ENCODE measurements around the gene GNG4. TPM values are rescaled to one million over a fixed set of nuclear protein-coding genes. Genes with fewer than 3 reads are reported as not detected.
"Not testable (repeated sequence)": the region's sequence is repeated elsewhere in the genome, so short reads cannot be mapped to it uniquely, and the experiment has no call there.

GNG4 gene
- total and polyA plus RNA-seq, 2 of the 4 experiments (the other 2 are of a cell fraction) = 0.18 to 0.29 TPM

DNA sequence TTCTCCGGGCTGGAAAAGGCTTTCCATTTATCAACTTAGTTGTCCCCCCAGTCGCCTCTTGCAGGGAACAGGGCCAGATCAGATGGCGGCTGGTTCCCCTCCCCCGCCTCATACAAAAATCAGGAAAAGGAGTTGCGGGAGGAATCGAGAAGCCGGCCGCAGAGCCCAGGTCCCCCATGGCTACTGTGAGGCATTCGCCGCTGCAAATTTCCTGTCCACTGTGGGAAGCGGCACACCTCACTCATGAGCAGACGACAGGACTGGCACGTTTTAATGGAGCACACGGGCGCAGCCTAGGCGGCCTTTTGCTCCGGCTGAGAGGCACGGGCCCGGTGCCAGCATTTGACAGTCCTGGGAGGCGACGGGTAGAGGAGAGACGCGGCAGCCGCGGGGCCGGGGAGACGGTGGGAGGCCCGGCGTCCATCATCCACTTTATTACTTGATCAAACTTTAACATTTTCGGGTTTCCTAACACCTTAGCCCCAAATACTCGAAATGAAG lies 1.1 kb downstream of the GNG4 start:
- Histone ChIP-seq H4K91ac (ENCODE audit: insufficient read depth, low read depth, low read length) (no peak overlapping the region), H3K4ac (ENCODE audit: low read depth, low read length) (no peak overlapping the region), H3K14ac (replicated peaks; ENCODE audit: low read depth, low read length) (no peak overlapping the region), H4K5ac (ENCODE audit: low read depth, low read length) (no peak overlapping the region), H4K8ac (ENCODE audit: low read depth in 2 of 2, low read length in 2 of 2) (no peak overlapping the region), H3K36me3 (ENCODE audit: control insufficient read depth, insufficient read depth, low read length) (no peaks in the 10 kb centered on the region), H3K9ac (ENCODE audit: low read depth, low read length) (no peak overlapping the region), H3K4me1 (ENCODE audit: control insufficient read depth, insufficient read depth, low read length) (no peaks in the 10 kb centered on the region), H2BK5ac (ENCODE audit: low read depth, low read length, poor library complexity, severe bottlenecking) (no peak overlapping the region), H4K20me1 (ENCODE audit: insufficient read depth, low read length) (0 out of 2 replicates have a peak, but pooled peaks cover 3% of the 10 kb centered on the region), H2BK20ac (ENCODE audit: low read depth, low read length) (no peak overlapping the region), H2BK120ac (ENCODE audit: low read depth, low read length) (no peak overlapping the region), H3K23ac (ENCODE audit: low read depth, low read length) (no peak overlapping the region), H3K4me2 (ENCODE audit: low read depth, low read length) (peak overlapping the region; percentile 43), H3K79me1 (ENCODE audit: low read depth in 1 of 2, low read length in 2 of 2) (no peaks in the 10 kb centered on the region), H3K9me1 (ENCODE audit: insufficient read depth, low read length) (no peaks in the 10 kb centered on the region), H3K27ac (ENCODE audit: insufficient read depth, low read length) (no peak overlapping the region), H2AK9ac (replicated peaks; ENCODE audit: low read depth, low read length, poor library complexity) (no peak overlapping the region), H2BK15ac (ENCODE audit: low read depth, low read length) (no peak overlapping the region), H3K4me3 (ENCODE audit: insufficient read depth, low read depth, low read length) (no peak overlapping the region), H2AK5ac (ENCODE audit: low read depth, low read length) (no peak overlapping the region), H2AFZ (replicated peaks; ENCODE audit: low read length, poor library complexity) (peak overlapping the region; percentile 79), H3K9me3 (ENCODE audit: control insufficient read depth, insufficient read depth, low read length) (no peaks in the 10 kb centered on the region; the same call in 1 of the 2 replicates), H3K56ac (ENCODE audit: extremely low read depth, insufficient read depth, low read length) (no peak overlapping the region), H3K27me3 (ENCODE audit: control insufficient read depth, insufficient read depth, low read length) (peaks cover 37% of the 10 kb centered on the region), H3K18ac (ENCODE audit: low read depth, low read length) (no peak overlapping the region)
- WGBS, 2 experiments (ENCODE audit: extremely low coverage in 2 of 2, insufficient read length in 1 of 2) = 6% methylated on average over 12 of the region's 31 CpGs; no CpG with 5 or more reads in 1 of the 2 experiments
- dilution Hi-C loops (cut with HindIII; ENCODE audit: low sequenced_read_pairs, unreplicated experiment) = no loop called here
- peak; percentile 6; the same call in 1 of the 2 replicates for ATAC-seq (ENCODE audit: low read depth)
- CTCF ChIA-PET = interaction anchor here (1.0 kb wide), 1 partner anchor 10 kb away, joined by 6 read pairs; no protein-coding TSS in a partner anchor
- in situ Hi-C loops (cut with MboI; ENCODE audit: low sequenced_read_pairs) = no loop called here
- POLR2A ChIA-PET (ENCODE audit: unreplicated experiment) = interaction anchor here (0.6 kb wide), 1 partner anchor 187 kb away, joined by 3 read pairs; no protein-coding TSS in a partner anchor
- DNase-seq = no peak
- no peak for TF ChIP-seq CEBPB (IDR thresholded peaks at IDR 0.05; ENCODE audit: low read depth, low read length)
- TF ChIP-seq RCOR1 (IDR thresholded peaks at IDR 0.05; ENCODE audit: insufficient replicate concordance, low read length) = no peak
- TF ChIP-seq RAD21 (IDR thresholded peaks at IDR 0.05; ENCODE audit: low read length) = no peak
- no peak for TF ChIP-seq FOS (IDR thresholded peaks at IDR 0.05; ENCODE audit: low read depth, low read length)
- TF ChIP-seq MAZ (IDR thresholded peaks at IDR 0.05; ENCODE audit: borderline replicate concordance, low read depth, low read length) = no peak
- TF ChIP-seq BHLHE40 (IDR thresholded peaks at IDR 0.05; ENCODE audit: low read depth, low read length) = no peak
- TF ChIP-seq MXI1 (IDR thresholded peaks at IDR 0.05; ENCODE audit: borderline replicate concordance, low read depth, low read length) = no peak
- TF ChIP-seq RFX5 (IDR thresholded peaks at IDR 0.05; ENCODE audit: low read depth, low read length) = no peak
- intact Hi-C loops (cut with micrococcal nuclease) = loop anchor here (2.0 kb wide), 1 partner anchor 16 kb away; no protein-coding TSS in a partner anchor
- no TSS peak for BruUV-seq (replicated peaks)

DNA sequence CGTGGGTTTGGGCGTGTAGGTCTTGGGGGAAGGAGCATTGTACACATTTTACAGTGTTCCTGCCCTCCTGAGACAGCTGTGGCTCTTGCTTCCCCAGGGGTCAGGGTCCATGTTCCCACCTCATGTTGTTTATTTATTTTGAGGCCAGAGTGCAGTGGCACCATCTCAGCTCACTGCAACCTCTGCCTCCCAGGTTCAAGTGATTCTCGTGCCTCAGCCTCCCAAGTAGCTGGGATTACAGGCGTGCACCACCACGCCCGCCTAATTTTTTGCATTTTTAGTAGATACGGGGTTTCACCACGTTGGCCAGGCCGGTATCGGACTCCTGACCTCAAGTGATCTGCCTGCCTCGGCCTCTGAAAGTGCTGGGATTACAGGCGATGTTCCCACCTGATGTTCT lies 2.0 kb downstream of the GNG4 start:
- ATAC-seq (ENCODE audit: low read depth); H3K4ac ChIP-seq (ENCODE audit: low read depth, low read length); intact Hi-C loops (cut with micrococcal nuclease); H4K91ac ChIP-seq (ENCODE audit: insufficient read depth, low read depth, low read length); H2BK120ac ChIP-seq (ENCODE audit: low read depth, low read length); H3K9ac ChIP-seq (ENCODE audit: low read depth, low read length); dilution Hi-C loops (cut with HindIII; ENCODE audit: low sequenced_read_pairs, unreplicated experiment); H3K4me1 ChIP-seq (ENCODE audit: control insufficient read depth, insufficient read depth, low read length); H3K4me2 ChIP-seq (ENCODE audit: low read depth, low read length); H3K23ac ChIP-seq (ENCODE audit: low read depth, low read length); H2AK5ac ChIP-seq (ENCODE audit: low read depth, low read length); H2BK15ac ChIP-seq (ENCODE audit: low read depth, low read length); H4K5ac ChIP-seq (ENCODE audit: low read depth, low read length); H3K14ac ChIP-seq (replicated peaks; ENCODE audit: low read depth, low read length); H2BK20ac ChIP-seq (ENCODE audit: low read depth, low read length); H3K9me1 ChIP-seq (ENCODE audit: insufficient read depth, low read length); H4K20me1 ChIP-seq (ENCODE audit: insufficient read depth, low read length); BruUV-seq (replicated peaks); H3K56ac ChIP-seq (ENCODE audit: extremely low read depth, insufficient read depth, low read length); CTCF ChIA-PET; H3K79me1 ChIP-seq (ENCODE audit: low read depth in 1 of 2, low read length in 2 of 2); H2AFZ ChIP-seq (replicated peaks; ENCODE audit: low read length, poor library complexity); H3K18ac ChIP-seq (ENCODE audit: low read depth, low read length); H3K4me3 ChIP-seq (ENCODE audit: insufficient read depth, low read depth, low read length); POLR2A ChIA-PET (ENCODE audit: unreplicated experiment); H2AK9ac ChIP-seq (replicated peaks; ENCODE audit: low read depth, low read length, poor library complexity); H3K36me3 ChIP-seq (ENCODE audit: control insufficient read depth, insufficient read depth, low read length); H2BK5ac ChIP-seq (ENCODE audit: low read depth, low read length, poor library complexity, severe bottlenecking); H3K9me3 ChIP-seq (ENCODE audit: control insufficient read depth, insufficient read depth, low read length); H4K8ac ChIP-seq (ENCODE audit: low read depth in 2 of 2, low read length in 2 of 2); DNase-seq; H3K27ac ChIP-seq (ENCODE audit: insufficient read depth, low read length); in situ Hi-C loops (cut with MboI; ENCODE audit: low sequenced_read_pairs): not testable (repeated sequence)
- WGBS, 2 experiments (ENCODE audit: extremely low coverage in 2 of 2, insufficient read length in 1 of 2) = 98% methylated on average over 6 of the region's 12 CpGs; no CpG with 5 or more reads in 1 of the 2 experiments
- H3K27me3 ChIP-seq (ENCODE audit: control insufficient read depth, insufficient read depth, low read length) = peaks cover 38% of the 10 kb centered on the region
